BE2C (cell line): Measurements from ENCODE around the gene RUNX2.

Experiments used
- DNase-seq: peaks from one replicate; pipeline ENCODE4 v3.0.0-alpha.2; 2020
- H3K27me3 ChIP-seq: fragments of 250-450 bp; sonication (Bioruptor Pico); 2 replicates; pipeline ENCODE4 v1.5.1; 2020; ENCODE audit warnings: mild to moderate bottlenecking
- H3K36me3 ChIP-seq: fragments of 250-450 bp; sonication (Bioruptor Pico); 2 replicates; pipeline ENCODE4 v1.5.1; 2020; ENCODE audit warnings: mild to moderate bottlenecking
- H3K4me1 ChIP-seq: fragments of 250-450 bp; sonication (Bioruptor Pico); 2 replicates; pipeline ENCODE4 v1.5.1; 2020
- H3K4me3 ChIP-seq: 2 replicates; pipeline ENCODE4 v1.5.1; 2011; ENCODE audit warnings: low read depth, low read length
- H3K9me3 ChIP-seq: fragments of 250-450 bp; sonication (Bioruptor Pico); 2 replicates; pipeline ENCODE4 v1.5.1; 2020
- TF ChIP-seq, protein P1 (sequence below): IDR thresholded peaks from 2 replicates; pipeline ENCODE4 v1.5.1; 2012; ENCODE audit warnings: mild to moderate bottlenecking, low read depth, low read length

The RUNX2 gene

DNA sequence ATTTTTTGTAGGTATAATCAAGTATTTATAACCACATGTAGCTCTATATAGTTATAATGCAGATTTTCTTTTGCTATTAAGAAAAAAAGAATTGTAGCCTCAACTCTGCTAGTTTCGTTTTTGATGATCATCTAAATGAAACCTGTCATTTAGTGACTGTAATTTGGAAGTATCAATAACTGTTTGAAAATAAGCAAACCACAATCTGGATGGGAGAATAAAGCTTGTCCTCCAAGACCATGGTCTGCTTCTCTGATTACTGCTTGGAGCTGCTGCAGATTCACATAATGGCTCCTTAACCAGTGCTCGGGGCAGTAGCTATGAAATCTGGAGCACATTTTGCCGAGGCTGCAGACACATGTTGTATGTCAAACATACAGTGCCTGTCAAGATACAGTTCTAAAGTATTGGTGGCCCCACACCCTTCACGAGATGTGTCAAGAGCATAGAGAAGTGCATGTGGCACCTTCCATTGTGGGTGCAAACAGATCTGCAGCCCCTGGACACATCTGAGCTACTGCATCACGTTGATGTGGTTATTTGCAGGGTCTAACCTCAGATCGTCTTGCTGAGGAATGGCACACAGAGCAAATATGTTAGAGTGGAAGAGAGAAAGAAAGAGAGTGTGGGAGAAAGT is 305.3 kb downstream of the RUNX2 start:
- H3K27me3 ChIP-seq = no peaks in the 10 kb centered on the region
- TF ChIP-seq, protein P1, sequence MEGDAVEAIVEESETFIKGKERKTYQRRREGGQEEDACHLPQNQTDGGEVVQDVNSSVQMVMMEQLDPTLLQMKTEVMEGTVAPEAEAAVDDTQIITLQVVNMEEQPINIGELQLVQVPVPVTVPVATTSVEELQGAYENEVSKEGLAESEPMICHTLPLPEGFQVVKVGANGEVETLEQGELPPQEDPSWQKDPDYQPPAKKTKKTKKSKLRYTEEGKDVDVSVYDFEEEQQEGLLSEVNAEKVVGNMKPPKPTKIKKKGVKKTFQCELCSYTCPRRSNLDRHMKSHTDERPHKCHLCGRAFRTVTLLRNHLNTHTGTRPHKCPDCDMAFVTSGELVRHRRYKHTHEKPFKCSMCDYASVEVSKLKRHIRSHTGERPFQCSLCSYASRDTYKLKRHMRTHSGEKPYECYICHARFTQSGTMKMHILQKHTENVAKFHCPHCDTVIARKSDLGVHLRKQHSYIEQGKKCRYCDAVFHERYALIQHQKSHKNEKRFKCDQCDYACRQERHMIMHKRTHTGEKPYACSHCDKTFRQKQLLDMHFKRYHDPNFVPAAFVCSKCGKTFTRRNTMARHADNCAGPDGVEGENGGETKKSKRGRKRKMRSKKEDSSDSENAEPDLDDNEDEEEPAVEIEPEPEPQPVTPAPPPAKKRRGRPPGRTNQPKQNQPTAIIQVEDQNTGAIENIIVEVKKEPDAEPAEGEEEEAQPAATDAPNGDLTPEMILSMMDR = no peak
- H3K4me1 ChIP-seq = no peaks in the 10 kb centered on the region
- H3K36me3 ChIP-seq = no peaks in the 10 kb centered on the region
- DNase-seq = no peak
- no peak overlapping the region for H3K4me3 ChIP-seq
- H3K9me3 ChIP-seq = no peaks in the 10 kb centered on the region; the same call in 1 of the 2 replicates

DNA sequence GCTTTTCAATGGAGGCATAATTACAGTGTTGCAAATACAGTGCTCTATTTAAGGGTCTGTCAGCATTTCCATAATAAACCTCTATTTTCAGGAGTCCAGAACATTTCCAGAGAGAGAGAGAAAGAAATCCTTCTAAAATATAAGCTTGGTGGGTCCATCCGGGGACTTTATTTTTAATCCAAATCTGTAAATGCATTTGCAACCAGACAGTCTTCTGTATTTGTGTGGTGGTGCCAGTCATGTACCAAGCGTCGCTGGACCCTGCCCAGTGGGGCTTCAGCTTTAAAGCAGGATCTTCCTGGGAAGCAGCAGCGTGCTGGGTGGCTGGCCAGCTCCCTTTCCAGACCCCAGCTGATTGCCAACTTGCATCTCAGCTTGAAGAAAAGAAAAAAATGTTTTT is 306.1 kb downstream of the RUNX2 start:
- TF ChIP-seq, protein P1 = no peak
- H3K4me1 ChIP-seq = no peaks in the 10 kb centered on the region
- H3K36me3 ChIP-seq = no peaks in the 10 kb centered on the region
- DNase-seq = no peak
- no peak overlapping the region for H3K4me3 ChIP-seq
- H3K9me3 ChIP-seq = no peaks in the 10 kb centered on the region; the same call in 1 of the 2 replicates
- no peaks in the 10 kb centered on the region for H3K27me3 ChIP-seq

DNA sequence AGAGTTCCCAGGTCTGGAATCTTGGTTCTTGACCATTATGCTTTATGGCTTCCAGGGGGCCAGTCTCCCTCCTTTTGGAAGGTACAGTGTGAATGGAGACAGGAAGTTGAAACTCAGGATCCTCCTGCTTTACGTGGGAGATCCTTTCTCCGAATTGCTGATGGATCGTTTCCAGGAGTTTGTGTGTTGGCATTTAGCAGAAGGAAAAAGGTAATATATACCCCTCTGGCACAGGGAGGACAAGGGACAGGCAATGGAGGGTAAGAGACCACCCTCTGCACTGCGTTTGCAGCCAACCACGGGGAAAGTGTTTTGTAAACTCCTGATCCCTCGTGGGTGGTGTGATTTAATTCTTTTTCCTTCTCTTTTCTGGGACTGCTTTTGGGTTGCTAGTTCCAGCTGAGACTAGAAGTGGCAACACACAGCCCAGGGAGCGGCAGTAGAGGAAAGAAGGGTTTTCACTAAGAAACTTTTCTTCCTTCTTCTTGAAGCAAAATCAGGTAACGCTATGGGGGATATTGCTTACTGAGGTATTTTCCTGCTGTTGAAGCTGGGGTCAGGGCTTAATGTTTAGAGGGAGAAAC is 307.2 kb downstream of the RUNX2 start:
- DNase-seq = no peak
- TF ChIP-seq, protein P1 = no peak

DNA sequence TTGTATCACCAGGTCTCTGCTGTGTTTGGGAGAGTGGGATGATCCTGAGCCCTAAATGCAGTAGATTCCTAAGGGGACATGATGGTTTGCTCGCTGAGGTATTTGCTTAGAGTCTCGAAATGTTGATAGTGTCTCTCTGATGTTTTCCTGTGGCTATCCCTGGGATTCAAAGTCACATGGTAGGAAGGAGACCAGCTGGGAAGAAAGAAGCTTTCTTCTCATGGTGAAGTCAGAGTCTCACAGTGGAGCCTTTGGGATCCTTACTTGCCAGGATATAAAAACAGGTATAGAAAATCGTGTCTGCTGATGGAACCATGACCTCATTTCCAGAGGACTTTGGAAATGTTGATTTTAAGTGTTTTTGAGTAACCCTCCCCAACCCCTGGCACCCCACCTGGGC is 308.9 kb downstream of the RUNX2 start:
- Histone ChIP-seq H3K36me3 (no peaks in the 10 kb centered on the region), H3K9me3 (no peaks in the 10 kb centered on the region), H3K4me3 (no peak overlapping the region), H3K27me3 (no peaks in the 10 kb centered on the region), H3K4me1 (no peaks in the 10 kb centered on the region)
- TF ChIP-seq, protein P1 = no peak
- DNase-seq = no peak

More for the DNA sequence above, 307.2 kb downstream of the RUNX2 start:
- H3K9me3 ChIP-seq = no peaks in the 10 kb centered on the region; the same call in 1 of the 2 replicates
- no peaks in the 10 kb centered on the region for H3K36me3 ChIP-seq
- H3K4me3 ChIP-seq = no peak overlapping the region
- H3K4me1 ChIP-seq = no peaks in the 10 kb centered on the region
- H3K27me3 ChIP-seq = no peaks in the 10 kb centered on the region

DNA sequence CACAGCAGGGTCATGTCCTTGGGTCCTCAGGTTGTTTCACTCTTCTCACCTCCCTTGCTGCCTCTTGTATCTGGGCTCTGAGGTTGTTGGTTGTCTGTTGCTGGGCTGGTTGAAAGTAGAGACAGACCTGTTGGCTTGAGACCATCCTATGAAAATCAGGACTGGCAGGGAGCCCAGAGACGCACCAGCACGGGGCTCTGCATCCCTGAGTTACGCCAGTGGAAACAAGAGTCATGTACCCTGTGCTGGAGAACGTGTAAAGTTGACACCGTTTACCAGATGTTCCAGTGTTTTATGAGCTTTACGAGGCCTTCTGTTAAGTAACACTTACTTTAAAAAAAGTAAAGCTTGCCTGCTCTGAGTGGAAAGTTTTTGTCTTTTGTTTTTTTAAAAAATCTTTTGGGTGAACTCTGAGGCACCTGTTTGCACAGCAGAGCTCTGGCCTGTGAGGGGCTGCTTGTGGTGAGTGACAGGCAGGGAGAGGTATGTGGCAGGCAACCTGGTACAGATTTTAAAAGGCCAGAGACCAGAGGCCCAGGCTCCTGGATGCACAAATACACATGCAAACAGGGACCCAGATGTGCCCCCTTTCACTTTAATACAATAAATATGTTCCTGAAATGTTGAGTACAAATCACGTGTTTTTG is 309.6 kb downstream of the RUNX2 start:
- TF ChIP-seq, protein P1 = no peak
- H3K36me3 ChIP-seq = no peaks in the 10 kb centered on the region
- H3K9me3 ChIP-seq = no peaks in the 10 kb centered on the region
- no peak overlapping the region for H3K4me3 ChIP-seq
- no peak for DNase-seq
- H3K4me1 ChIP-seq = no peaks in the 10 kb centered on the region
- no peaks in the 10 kb centered on the region for H3K27me3 ChIP-seq

DNA sequence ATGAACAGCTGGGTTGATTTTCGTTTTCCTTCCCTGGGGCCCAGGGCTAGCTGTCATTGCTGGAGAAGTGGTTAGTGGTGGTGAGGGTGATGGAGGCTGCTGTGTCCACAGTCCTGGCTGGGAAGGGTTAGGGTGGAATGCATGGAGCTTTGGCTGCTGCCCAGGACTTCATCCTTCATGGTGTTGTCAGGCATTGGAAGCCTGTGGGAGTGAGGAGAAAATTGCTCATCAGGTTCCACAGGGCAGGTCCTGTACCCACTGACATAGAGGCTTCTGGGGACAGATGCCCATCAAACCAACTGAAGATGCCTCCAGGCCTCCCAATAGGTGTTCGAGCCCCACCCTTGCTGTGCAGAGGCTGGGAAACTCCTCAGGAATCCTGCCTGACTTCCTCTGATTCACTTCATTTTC is 312.0 kb downstream of the RUNX2 start:
- Histone ChIP-seq H3K9me3 (no peaks in the 10 kb centered on the region), H3K27me3 (no peaks in the 10 kb centered on the region), H3K4me3 (no peak overlapping the region), H3K4me1 (no peaks in the 10 kb centered on the region), H3K36me3 (no peaks in the 10 kb centered on the region)
- no peak for DNase-seq
- TF ChIP-seq, protein P1 = no peak
